GM15510 (cell line): ENCODE data around the gene KNTC1.
A peak's percentile ranks its signal among the peaks of the same experiment; 100 is the strongest.

Experiments
- POLR2A ChIP-seq: IDR thresholded peaks from 3 replicates; pipeline ENCODE4 v1.6.1; 2011; ENCODE audit warnings: borderline replicate concordance; ENCODE audit not compliant: insufficient read length; ENCODE audit errors: extremely low read depth

The KNTC1 gene, protein sequence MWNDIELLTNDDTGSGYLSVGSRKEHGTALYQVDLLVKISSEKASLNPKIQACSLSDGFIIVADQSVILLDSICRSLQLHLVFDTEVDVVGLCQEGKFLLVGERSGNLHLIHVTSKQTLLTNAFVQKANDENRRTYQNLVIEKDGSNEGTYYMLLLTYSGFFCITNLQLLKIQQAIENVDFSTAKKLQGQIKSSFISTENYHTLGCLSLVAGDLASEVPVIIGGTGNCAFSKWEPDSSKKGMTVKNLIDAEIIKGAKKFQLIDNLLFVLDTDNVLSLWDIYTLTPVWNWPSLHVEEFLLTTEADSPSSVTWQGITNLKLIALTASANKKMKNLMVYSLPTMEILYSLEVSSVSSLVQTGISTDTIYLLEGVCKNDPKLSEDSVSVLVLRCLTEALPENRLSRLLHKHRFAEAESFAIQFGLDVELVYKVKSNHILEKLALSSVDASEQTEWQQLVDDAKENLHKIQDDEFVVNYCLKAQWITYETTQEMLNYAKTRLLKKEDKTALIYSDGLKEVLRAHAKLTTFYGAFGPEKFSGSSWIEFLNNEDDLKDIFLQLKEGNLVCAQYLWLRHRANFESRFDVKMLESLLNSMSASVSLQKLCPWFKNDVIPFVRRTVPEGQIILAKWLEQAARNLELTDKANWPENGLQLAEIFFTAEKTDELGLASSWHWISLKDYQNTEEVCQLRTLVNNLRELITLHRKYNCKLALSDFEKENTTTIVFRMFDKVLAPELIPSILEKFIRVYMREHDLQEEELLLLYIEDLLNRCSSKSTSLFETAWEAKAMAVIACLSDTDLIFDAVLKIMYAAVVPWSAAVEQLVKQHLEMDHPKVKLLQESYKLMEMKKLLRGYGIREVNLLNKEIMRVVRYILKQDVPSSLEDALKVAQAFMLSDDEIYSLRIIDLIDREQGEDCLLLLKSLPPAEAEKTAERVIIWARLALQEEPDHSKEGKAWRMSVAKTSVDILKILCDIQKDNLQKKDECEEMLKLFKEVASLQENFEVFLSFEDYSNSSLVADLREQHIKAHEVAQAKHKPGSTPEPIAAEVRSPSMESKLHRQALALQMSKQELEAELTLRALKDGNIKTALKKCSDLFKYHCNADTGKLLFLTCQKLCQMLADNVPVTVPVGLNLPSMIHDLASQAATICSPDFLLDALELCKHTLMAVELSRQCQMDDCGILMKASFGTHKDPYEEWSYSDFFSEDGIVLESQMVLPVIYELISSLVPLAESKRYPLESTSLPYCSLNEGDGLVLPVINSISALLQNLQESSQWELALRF (N-terminal part only)

DNA sequence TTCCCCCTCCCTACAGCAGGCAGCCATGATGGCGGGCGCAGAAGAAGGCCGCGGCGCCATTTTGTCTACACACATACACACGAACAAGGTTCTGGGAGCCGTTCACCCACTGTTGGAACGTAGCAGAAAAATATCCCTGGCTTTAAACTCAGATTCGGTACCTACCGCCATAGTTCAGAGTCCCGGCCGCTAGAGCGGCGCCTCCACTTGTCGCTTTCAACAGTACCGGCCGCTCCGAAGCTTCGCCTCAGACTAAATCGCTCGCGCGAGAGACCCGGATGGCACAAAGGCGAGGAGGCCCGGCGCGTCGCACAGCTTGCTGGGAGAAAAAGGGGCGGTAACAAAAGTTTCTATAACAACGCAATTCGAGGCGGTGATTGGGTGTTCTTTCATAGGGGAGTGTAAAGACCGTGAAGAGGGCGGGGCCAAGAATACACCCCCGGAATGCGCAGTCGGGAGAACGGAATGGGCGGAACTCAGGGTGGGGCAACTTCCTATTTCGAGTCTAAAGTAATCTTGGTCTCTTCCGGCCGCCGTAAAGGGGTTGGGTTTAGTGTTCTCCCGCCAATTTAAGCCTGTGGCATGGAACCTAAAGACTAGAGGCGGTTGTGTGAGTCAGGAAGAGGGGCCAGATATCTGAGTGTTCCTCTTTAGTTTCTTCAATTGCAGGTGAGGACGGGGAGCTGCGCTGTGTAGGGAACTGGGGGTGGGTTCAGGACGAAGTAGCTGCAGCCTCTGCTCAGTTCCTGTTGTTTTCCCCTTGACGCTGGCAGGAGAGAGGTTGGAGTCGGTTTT, at the start of gene KNTC1, which contains the start of gene RSRC2:
Gene KNTC1 (plus strand): TSS at position 567 of the 795 bp plus-strand sequence. CDS start 2,815 bp downstream, outside the sequence.
Gene RSRC2 (minus strand): TSS at position 254 of the 795 bp plus-strand sequence. CDS start 83 bp downstream, at position 171.
- TF ChIP-seq POLR2A: peak; percentile 94

DNA sequence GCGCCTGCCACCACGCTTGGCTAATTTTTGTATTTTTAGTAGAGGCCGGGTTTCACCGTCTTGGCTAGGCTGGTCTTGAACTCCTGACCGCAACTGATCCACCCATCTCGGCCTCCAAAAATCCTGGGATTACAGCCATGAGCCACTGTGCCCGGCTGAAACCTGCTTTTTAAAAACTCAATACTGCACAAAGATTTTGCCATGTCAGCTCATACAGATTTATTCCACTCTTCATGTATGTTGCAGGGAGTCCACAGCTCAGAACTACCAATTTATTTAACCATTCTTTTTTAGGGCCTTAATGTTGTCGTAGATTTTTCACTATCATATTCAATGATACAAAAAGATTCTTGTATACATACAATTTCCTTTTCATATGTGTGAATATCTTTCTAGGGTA, 46.3 kb upstream of the KNTC1 start:
- TF ChIP-seq POLR2A: no peak

- TF ChIP-seq POLR2A: no peak
Observed at GRCh38 chr12:122481861-122482260, 45.2 kb upstream of the KNTC1 start.

GRCh38 chr12:122483969-122484368, 43.1 kb upstream of the KNTC1 start:
- no peak for TF ChIP-seq POLR2A

- TF ChIP-seq POLR2A: no peak
Observed at GRCh38 chr12:122486805-122487426, 40.1 kb upstream of the KNTC1 start.

DNA sequence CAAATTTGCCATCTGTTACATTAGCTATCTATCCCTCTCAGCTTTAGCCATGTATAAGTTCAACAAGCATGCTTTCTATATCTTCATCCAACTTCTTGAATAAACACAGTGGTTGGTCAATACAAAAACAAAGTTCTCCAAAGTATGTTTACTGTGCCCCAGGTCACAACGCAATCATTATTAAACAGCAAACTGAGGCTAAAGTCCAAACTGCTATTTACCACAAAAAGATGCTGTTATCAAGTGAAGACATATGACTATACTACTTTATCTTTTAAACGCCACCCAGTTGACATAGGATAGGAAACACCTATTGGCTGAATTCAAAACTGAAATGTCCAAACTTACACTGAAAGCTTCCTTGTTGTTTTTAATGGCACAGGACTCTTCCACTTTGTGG, 38.0 kb upstream of the KNTC1 start:
- TF ChIP-seq POLR2A: no peak

DNA sequence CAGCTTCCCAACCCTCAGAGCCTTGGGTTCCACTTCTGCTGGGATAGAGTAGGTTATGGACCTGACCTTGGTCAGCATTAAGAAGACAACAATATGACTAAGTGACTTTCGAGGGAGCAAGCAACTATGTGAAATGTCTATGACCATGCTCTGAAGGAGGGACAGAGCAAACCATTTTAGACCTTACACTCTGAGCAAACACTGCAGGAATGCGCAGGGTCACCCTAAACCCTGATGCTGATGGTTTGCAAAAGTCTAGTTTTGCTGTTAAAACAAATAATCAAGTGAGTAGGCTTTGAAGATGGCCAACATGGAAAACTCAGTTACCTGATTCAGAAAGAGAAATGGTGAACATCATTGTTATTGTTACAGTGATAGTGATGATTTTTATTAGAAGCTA, 35.1 kb upstream of the KNTC1 start:
- no peak for TF ChIP-seq POLR2A

GRCh38 chr12:122495258-122495657, 31.8 kb upstream of the KNTC1 start:
- no peak for TF ChIP-seq POLR2A

- TF ChIP-seq POLR2A: no peak
Observed at GRCh38 chr12:122499991-122500684, 26.9 kb upstream of the KNTC1 start.

DNA sequence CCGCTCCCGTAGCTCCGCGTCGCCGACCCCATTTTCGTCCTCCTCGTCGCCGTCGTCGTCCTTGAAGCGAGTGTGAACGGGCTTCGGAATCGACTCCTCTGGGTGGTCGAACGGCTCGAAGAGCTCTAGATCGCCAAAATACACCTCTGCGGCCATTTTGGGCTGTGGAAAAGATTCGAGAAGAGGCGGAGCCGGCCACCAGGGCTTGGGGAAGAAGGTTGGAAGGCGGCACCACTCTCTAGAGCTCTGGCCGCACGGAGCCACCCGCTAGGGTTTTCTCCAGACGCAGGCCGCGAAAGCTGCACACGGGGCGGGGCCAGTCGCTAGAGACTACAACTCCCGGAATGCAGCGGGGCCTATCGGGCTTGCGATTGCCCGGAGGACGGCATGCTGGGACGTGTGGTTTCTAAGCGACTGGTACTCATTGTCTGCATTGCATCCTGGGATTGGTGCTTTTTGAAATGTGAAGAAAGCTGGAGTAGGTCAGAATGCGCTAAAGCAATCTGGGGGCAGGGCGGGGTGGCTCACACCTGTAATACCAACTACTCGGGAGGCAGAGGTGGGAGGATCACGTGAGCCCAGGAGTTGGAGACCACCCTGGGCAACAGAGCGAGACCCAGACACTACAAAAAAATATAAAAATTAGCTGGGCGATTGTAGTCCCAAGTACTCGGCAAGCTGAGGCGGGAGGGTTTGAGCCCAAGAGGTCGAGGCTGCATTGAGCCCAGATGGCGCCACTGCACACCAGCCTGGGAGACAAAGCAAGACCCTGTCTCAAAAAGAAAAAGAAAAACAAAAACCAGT, 26.2 kb upstream of the KNTC1 start, which contains the start of gene ZCCHC8:
Gene ZCCHC8 (minus strand): TSS at position 248 of the 804 bp plus-strand sequence. CDS start 92 bp downstream, at position 156.
- TF ChIP-seq POLR2A: peak; percentile 81

DNA sequence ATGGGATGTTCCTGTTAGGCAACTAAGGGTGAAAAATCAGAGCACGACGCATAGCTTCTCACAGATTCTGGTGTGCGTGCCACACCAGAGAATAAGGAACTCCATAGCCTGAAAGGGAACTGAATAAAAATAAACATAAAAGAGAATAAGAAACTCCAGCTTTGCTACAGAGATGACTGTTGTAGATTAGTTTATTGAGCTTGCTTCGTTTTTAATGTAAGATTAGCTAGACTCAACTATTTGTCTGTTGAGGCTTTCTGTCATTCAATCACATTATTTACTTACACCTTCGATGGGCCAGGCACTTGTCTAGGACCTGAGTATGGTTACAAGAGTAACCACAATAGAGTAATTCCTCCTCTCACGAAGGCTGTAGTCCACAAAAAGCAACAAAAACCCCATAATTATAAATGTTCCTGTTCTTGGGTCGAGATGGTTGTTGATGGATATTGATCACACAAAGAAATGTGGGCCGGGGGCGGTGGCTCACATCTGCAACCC, 25.5 kb upstream of the KNTC1 start:
- TF ChIP-seq POLR2A: no peak
